ENCODE results near the gene MTFR1L. TPM values are rescaled to one million over a fixed set of nuclear protein-coding genes. Genes with fewer than 3 reads are reported as not detected.

MTFR1L gene
- total RNA-seq, 1 experiment from 2014 or later, result 49.9 TPM

DNA sequence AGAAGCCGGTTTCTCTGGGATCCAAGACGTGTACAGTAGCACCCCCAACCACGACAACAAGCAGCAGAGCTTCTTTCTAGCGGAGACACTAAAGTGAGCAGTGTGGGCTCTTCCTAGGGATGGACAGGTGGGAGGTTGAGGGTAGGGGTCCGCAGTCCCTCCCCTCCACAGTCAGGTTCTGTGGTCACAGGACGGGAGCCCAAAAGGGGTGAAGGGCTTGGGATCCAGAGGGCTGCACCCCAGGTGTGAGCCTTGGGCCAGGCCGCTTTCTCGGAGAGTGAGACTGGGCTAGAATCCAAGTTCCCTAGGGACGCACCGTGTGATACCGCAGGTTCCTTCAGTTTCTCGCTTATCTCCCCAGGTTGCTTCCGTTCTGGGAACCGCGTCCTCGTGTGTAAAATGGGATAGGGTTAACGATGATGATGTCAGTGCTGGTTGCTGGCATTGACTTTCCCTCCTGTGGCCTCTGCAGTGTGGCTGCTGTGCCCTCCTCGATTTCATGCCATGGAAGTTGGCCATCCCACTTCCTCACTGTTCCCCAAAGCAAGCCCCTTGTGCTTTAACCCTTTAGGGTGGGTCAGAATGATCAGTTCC, 37.0 kb upstream of the MTFR1L start:
- DNase-seq, result no peak
- Histone ChIP-seq H3K9me3 (replicated peaks) (no peaks in the 10 kb centered on the region), H3K4me1 (peaks cover 32% of the 10 kb centered on the region), H3K27me3 (no peaks in the 10 kb centered on the region), H3K4me3 (no peak overlapping the region), H3K36me3 (peaks cover 13% of the 10 kb centered on the region; the same call in 1 of the 2 replicates), H3K27ac (no peak overlapping the region)

DNA sequence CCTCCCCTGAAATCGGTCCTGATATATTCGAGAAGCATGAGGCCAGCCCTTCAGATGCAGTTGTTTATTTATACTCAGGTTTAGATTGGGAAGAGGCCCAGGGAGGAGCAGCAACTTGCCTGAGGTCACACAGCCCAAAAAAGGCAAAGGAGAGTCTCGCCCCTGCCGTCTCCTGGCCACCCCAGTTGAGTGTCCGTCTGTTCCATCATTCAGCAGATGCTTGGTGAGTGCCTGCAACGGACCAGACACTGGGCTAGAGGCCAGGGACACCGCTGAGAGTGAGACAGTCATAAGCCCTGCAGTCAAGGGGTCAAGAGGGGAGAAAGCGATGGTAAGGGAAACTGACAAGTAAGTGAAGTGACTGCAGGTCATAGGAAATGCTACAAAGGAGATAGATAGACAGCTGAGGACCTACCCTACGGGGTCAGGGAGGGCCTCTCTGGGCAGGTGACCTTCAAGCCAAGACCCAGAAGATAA, 35.1 kb upstream of the MTFR1L start:
- Histone ChIP-seq H3K4me1 (peaks cover 32% of the 10 kb centered on the region), H3K27ac (no peak overlapping the region), H3K4me3 (no peak overlapping the region), H3K9me3 (replicated peaks) (no peaks in the 10 kb centered on the region), H3K27me3 (no peaks in the 10 kb centered on the region), H3K36me3 (peaks cover 14% of the 10 kb centered on the region; the same call in 1 of the 2 replicates)
- DNase-seq, result no peak

DNA sequence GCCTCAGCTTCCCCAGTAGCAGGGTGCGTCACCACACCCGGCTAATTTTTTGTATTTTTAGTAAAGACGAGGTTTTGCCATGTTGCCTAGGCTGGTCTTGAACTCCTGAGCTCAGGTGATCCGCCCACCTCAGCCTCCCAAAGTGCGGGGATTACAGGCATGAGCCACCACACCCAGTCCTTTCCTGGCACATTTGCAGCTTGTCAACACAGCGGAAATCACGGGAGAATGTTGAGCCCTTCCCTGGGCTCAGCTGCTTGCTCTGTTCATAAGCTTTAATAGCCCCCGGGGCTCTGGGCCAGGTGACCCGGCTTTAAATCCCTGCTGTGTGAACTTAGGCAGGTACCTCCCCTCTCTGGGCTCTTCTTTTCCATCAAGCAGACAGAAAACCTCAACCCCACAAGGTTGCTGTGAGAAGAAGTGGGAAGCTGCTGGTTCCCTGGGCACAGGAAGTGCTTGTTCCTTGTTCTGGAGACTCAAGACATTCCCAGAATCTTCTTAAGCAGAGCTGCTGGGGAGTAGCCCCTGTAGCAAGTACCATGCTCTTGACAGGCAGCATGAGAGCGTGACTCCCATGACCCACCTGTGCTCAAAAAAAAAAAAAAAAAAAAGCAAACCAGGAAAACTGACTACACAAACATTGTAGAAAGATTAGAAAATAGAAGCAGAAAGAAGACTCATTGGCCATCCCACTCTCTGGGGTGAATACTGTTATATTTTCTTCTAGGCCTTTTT, 34.3 kb upstream of the MTFR1L start:
- Histone ChIP-seq H3K27me3 (no peaks in the 10 kb centered on the region), H3K27ac (no peak overlapping the region), H3K9me3 (replicated peaks) (no peaks in the 10 kb centered on the region), H3K36me3 (peaks cover 19% of the 10 kb centered on the region), H3K4me1 (peaks cover 31% of the 10 kb centered on the region), H3K4me3 (no peak overlapping the region)
- DNase-seq, result no peak

DNA sequence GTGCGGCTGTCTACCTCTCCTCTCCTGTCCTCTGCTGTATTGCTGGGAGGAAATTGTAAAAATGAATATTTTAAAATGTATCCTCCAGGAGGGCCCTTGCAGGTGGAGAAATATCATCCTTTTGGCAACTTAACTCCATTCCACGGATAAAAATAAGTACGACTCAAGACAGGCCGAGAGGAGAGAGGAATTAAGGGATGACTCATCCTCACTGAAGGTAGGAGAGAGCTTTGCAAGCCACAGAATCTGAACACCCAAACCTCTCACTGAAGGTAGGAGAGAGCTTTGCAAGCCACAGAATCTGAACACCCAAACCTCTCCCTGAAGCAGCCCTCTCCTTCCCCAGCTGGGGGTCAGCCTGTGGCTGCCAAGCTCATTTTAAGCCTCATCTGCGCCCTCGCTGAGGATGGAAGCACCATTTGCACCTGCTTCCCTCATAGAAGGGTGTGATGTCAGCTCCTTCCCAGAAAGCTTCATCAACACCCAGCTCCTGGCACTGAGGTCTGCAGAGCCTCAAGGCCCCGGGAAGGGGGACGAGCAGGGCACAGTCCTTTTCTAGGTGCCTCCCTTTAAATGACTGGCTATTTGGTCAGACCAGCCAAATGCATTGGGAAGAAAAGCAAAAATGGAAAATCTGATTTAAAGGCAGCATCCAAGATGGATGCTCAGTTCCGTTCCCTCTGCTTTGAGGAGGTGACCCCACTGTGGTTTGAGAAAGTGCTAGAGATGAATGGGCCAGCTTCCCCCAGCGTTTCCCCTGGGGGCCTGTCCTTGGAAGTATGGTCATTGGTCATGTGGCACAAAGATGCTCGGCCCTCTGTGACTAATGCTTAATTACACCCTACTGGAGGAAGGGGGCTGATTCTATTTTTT, 32.6 kb upstream of the MTFR1L start:
- H3K27me3 ChIP-seq, result no peaks in the 10 kb centered on the region
- H3K4me3 ChIP-seq, result no peak overlapping the region
- H3K27ac ChIP-seq, result peak overlapping the region; percentile 47
- H3K36me3 ChIP-seq, result peaks cover 19% of the 10 kb centered on the region
- peaks cover 27% of the 10 kb centered on the region for H3K4me1 ChIP-seq
- DNase-seq, result peak; percentile 58 to 68
- no peaks in the 10 kb centered on the region for H3K9me3 ChIP-seq (replicated peaks)

DNA sequence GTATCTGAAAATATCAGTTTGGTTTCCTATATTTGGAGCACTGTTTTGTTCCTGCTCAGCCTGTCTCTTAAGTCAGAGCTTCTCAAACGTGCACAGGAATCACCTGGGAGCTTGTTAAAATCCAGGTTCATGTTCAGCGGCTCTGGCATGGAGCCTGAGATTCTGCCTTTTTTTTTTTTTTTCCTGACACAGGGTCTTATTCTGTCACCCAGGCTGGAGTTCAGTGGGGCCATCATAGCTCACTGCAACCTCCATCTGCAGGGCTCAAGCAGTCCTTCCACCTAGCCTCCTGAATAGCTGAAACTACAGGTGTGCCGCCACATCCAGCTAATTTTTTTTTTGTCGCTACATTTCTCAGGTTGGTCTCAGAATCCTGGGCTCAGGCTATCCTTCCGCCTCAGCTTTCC, 32.0 kb upstream of the MTFR1L start:
- Histone ChIP-seq H3K27ac (peak overlapping the region; percentile 47), H3K27me3 (no peaks in the 10 kb centered on the region), H3K9me3 (replicated peaks) (no peaks in the 10 kb centered on the region), H3K4me1 (peaks cover 27% of the 10 kb centered on the region), H3K4me3 (no peak overlapping the region), H3K36me3 (peaks cover 17% of the 10 kb centered on the region)
- no peak for DNase-seq

DNA sequence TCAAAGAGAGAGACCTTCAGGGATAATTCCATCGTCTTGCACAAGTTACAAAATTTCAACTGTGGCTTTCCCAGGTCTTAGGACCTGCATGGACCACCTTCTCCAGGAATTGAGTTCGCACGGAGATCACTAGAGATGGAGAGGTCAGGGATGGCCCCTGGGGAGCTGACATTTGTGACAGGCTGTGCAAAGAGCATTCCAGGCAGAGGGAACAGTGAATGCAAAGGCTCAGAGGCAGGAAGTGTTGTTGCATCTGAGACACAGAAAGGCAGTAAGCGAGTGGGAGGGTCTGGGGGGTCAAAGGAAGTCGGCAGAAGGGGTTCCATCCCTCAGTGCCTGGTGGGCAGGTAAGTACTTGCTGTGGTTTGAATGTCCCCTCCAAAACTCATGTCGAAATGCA, 29.3 kb upstream of the MTFR1L start:
- DNase-seq, result no peak
- no peak overlapping the region for H3K27ac ChIP-seq

DNA sequence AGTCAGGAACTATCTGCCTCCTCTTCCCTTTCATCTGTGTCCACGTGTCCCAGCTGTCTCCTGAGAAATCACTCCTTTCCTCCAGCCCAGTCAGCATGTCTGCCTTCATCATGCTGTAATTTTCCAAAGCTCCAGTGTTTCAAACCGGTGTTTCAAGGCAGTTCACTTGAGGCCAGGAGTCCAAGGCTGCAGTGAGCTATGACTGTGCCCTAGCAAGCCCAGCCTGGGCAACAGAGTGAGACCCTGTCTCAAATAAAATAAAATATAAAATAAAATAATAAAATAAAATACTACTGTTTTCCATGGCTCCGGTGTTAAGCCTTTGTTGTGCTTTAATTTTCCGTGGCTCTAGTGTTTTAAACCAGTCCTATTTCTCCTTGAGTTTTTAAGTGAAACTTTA, 27.6 kb upstream of the MTFR1L start:
- DNase-seq, result no peak
- peaks cover 8% of the 10 kb centered on the region for H3K36me3 ChIP-seq

More for the DNA sequence above, 29.3 kb upstream of the MTFR1L start:
- Histone ChIP-seq H3K27me3 (no peaks in the 10 kb centered on the region), H3K4me3 (no peak overlapping the region), H3K9me3 (replicated peaks) (no peaks in the 10 kb centered on the region), H3K4me1 (peaks cover 44% of the 10 kb centered on the region), H3K36me3 (peaks cover 8% of the 10 kb centered on the region)

DNA sequence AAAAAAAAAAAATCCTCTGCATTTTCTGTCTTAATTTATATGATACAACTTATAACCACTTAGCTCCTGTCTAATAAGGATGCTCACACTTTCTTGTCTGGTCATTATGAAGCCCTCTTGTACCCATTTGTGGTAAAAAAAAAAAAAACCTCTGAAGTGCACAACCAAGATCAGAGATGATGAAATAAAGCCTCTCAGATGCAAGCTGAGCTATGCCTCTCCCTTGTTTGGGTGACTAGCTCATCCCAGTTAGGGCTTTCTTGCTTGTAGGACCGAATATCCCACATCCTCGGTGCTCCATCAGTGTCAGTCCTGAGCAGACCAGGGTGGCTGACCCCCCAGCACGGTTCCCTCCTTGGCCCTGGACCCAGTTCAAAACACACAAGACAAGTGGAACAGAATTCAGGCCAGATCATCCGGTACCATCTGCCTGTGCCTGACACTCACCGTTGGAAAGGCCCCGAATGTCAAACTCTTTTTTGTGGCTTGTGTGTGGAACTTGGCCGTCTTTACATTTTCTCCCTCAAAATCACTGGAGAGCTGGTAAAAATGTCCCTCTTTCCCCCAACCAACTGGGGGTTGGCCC, 26.1 kb upstream of the MTFR1L start:
- peaks cover 38% of the 10 kb centered on the region for H3K4me1 ChIP-seq
- H3K4me3 ChIP-seq, result no peak overlapping the region
- peaks cover 5% of the 10 kb centered on the region for H3K36me3 ChIP-seq
- DNase-seq, result no peak
- H3K27ac ChIP-seq, result peak overlapping the region; percentile 11; the same call in 1 of the 2 replicates
- no peaks in the 10 kb centered on the region for H3K9me3 ChIP-seq (replicated peaks)
- H3K27me3 ChIP-seq, result no peaks in the 10 kb centered on the region

More for the DNA sequence above, 27.6 kb upstream of the MTFR1L start:
- Histone ChIP-seq H3K4me1 (peaks cover 44% of the 10 kb centered on the region), H3K9me3 (replicated peaks) (no peaks in the 10 kb centered on the region), H3K27me3 (no peaks in the 10 kb centered on the region), H3K4me3 (no peak overlapping the region), H3K27ac (no peak overlapping the region)

DNA sequence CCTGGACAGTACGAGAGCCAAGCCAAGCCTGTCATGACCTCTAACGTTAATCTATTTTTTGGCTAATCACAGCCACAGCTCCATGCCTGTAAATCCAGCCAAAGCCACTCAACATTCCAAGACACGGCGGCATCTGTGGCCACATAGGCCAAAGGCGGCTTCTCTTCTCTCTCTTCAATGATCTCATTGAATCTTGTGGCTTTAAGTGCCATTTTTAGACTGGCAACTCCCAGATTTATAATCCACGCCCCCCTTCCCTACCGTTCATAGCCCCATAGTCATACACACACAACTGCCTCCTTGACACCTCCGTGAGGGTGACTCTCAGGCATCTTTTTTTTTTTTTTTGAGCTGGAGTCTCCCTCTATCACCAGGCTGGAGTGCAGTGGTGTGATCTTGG, 25.4 kb upstream of the MTFR1L start:
- no peaks in the 10 kb centered on the region for H3K9me3 ChIP-seq (replicated peaks)
- peak overlapping the region; percentile 11; the same call in 1 of the 2 replicates for H3K27ac ChIP-seq
- H3K27me3 ChIP-seq, result no peaks in the 10 kb centered on the region
- peak; percentile 73 to 79 for DNase-seq
- peaks cover 40% of the 10 kb centered on the region for H3K4me1 ChIP-seq
- no peak overlapping the region for H3K4me3 ChIP-seq
- peaks cover 5% of the 10 kb centered on the region for H3K36me3 ChIP-seq

DNA sequence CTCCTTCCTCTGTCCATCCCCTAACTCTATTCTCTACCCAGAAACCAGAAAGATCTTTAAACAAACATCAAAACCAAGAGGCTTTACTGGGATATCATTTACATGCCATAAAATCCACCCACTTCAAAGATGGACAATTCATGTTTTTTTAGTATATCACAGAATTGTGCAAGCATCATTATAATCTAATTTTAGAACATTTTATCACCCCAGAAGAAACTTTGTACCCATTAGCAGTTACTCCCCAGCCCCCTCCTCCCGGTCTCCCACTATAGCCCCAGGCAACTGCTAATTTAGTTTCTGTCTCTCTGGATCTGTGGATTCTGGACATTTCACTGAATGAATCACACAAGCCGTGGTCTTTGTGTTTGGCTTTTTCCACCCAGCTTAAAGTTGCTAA, 24.5 kb upstream of the MTFR1L start:
- H3K4me3 ChIP-seq, result no peak overlapping the region
- no peaks in the 10 kb centered on the region for H3K27me3 ChIP-seq
- peaks cover 3% of the 10 kb centered on the region for H3K36me3 ChIP-seq
- no peak for DNase-seq
- no peak overlapping the region for H3K27ac ChIP-seq
- H3K9me3 ChIP-seq (replicated peaks), result no peaks in the 10 kb centered on the region
- H3K4me1 ChIP-seq, result peaks cover 37% of the 10 kb centered on the region

DNA sequence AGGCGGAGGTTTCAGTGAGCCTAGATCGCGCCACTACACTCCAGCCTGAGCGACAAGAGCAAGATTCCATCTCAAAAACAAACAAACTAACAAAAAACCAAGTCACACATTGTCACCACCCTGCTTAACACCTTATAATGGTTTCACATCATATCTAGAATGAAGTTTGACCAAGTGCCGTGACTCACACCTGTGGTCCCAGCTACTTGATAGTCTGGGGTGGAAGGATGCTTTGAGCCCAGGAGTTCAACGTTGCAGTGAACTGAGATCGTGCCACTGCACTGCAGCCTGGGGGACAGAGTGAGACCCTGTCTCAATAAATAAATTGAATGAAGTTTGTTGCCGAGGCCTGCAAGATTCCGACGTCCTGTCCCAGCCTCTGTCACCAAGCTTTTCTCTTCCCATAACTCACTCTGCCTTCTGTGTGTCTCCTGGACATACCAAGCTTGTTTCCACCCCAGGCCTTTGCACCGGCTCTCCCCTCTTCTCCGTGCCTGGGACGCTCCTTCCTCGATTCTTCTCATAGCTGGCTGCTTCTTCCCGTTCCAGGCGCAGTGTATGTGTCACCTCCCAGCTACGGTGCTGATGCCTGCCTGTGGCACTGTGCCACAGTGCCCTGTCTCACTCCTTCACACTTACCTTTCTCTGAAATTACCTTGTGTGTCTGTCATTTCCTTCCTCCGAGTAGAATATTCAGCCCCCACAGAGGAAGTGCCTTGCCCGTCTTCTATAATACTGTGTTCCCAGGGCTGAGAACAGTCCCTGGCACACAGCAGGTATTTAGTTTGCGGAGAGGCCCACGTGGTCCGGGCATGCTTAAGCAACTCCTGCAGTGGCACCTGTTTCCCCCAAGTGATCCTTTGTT, 23.6 kb upstream of the MTFR1L start:
- Histone ChIP-seq H3K9me3 (replicated peaks) (no peaks in the 10 kb centered on the region), H3K27ac (no peak overlapping the region), H3K36me3 (no peaks in the 10 kb centered on the region; the same call in 1 of the 2 replicates), H3K4me1 (peaks cover 36% of the 10 kb centered on the region), H3K4me3 (no peak overlapping the region), H3K27me3 (no peaks in the 10 kb centered on the region)
- no peak for DNase-seq

DNA sequence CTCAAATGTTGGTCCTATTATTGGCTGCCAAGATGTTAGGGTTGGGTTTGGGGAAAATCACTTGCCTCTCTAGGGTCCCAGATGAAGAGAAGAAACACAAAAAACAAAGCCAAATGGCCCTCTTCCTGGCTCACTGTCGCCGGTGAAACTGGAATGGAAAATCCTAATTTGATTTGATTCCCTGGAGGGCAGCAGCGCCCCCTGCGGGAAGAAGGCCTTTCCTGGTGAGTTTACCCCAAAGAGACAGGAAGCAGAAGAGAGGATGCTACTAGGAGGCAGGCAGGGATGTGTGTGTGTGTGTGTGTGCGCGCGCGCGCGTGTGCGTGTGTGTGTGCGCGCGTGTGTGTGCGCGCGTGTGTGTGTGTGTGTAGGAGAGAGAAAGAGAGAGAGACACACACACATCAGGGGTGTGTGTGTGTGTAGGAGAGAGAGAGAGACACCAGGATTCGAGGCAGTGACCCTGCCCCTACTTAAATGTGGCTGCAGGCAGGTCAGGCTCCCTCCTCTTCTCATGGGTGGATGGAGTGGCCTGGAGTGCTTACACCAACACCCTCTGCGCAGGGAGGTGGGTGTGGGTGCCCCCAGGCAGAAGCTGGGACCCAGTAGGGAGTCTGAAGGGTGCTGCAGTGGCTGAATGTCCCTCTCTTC, 22.8 kb upstream of the MTFR1L start:
- Histone ChIP-seq H3K27ac (no peak overlapping the region), H3K36me3 (no peaks in the 10 kb centered on the region), H3K9me3 (replicated peaks) (no peaks in the 10 kb centered on the region), H3K4me1 (peaks cover 36% of the 10 kb centered on the region), H3K27me3 (no peaks in the 10 kb centered on the region), H3K4me3 (no peak overlapping the region)
- peak; percentile 87 to 94 for DNase-seq

DNA sequence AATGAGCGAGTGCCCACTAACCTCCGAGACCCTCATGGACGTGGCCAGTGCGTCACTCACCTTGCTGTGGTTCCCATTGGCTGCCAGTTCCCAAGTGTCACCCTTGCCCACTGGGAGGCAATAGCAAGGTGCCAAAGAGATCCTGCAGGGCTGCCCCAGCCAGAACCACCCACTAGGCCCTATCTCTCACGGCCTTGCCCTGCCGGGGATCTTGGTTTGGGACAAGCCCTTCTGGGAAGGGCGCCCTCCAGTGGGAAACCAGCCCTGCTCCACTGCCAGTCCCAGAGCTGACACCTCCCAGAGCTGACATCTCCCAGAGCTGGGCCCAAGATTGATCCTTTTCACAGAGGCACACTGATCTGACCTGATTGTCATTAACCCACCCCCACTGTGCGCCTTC, 21.8 kb upstream of the MTFR1L start:
- DNase-seq, result peak; percentile 73 to 80
- no peaks in the 10 kb centered on the region for H3K36me3 ChIP-seq

More for the DNA sequence above, 21.8 kb upstream of the MTFR1L start:
- Histone ChIP-seq H3K4me1 (peaks cover 36% of the 10 kb centered on the region), H3K27me3 (no peaks in the 10 kb centered on the region), H3K4me3 (no peak overlapping the region), H3K9me3 (replicated peaks) (no peaks in the 10 kb centered on the region), H3K27ac (no peak overlapping the region)

Data from SJCRH30 (cell line).